GM19452 (cell line): ENCODE measurements around the gene TOR1B.

Source experiments
- ATAC-seq: cut with Tn5 transposase; IDR thresholded peaks from one replicate; pipeline ENCODE4 v1.9.1; 2021; ENCODE audit not compliant: unreplicated experiment

TOR1B gene

GRCh38 chr9:129813661-129814060, 10.7 kb downstream of the TOR1B start:
- no peak for ATAC-seq

GRCh38 chr9:129814432-129815223, 11.6 kb downstream of the TOR1B start:
- no peak for ATAC-seq

- ATAC-seq: no peak
Measured at GRCh38 chr9:129815278-129815677, 12.3 kb downstream of the TOR1B start.

GRCh38 chr9:129816501-129817435, 13.8 kb downstream of the TOR1B start:
- ATAC-seq: no peak

GRCh38 chr9:129822898-129823541, 20.0 kb downstream of the TOR1B start:
- no peak for ATAC-seq

GRCh38 chr9:129823542-129823934, 20.6 kb downstream of the TOR1B start:
- no peak for ATAC-seq

- peak; percentile 88 for ATAC-seq
Measured at GRCh38 chr9:129823935-129824601, 21.1 kb downstream of the TOR1B start, which contains the start of gene TOR1A. TSS of gene TOR1A (minus strand) at chr9:129824136. CDS start at chr9:129824085, 51 bp downstream.

- no peak for ATAC-seq
Measured at GRCh38 chr9:129826344-129826743, 23.4 kb downstream of the TOR1B start.

- no peak for ATAC-seq
Measured at GRCh38 chr9:129826759-129827158, 23.8 kb downstream of the TOR1B start.

GRCh38 chr9:129828051-129828450, 25.1 kb downstream of the TOR1B start:
- no peak for ATAC-seq

GRCh38 chr9:129828969-129829368, 26.0 kb downstream of the TOR1B start:
- no peak for ATAC-seq

GRCh38 chr9:129832982-129833381, 30.0 kb downstream of the TOR1B start:
- ATAC-seq: no peak

GRCh38 chr9:129834489-129835127, 31.6 kb downstream of the TOR1B start:
- ATAC-seq: peak; percentile 13

- ATAC-seq: peak; percentile 91
Measured at GRCh38 chr9:129835128-129835859, 32.3 kb downstream of the TOR1B start, which contains the start of the genes C9orf78 and USP20. TSS of gene C9orf78 (minus strand) at chr9:129835275. CDS start at chr9:129835221, 54 bp downstream. TSS of gene USP20 (plus strand) at chr9:129835458. CDS start at chr9:129852556, 17,098 bp downstream.

GRCh38 chr9:129835860-129836223, 32.9 kb downstream of the TOR1B start:
- no peak for ATAC-seq

GRCh38 chr9:129836311-129837007, 33.5 kb downstream of the TOR1B start:
- ATAC-seq: no peak

GRCh38 chr9:129838707-129839259, 35.8 kb downstream of the TOR1B start:
- ATAC-seq: no peak

- ATAC-seq: no peak
Measured at GRCh38 chr9:129839324-129840023, 36.5 kb downstream of the TOR1B start.
